Measurements from ENCODE around the gene P3H1. TPM values are rescaled to one million over a fixed set of nuclear protein-coding genes. Genes with fewer than 3 reads are reported as not detected.

The P3H1 gene
- total and polyA plus RNA-seq, 2 experiments from 2014 or later, result 102 to 192 TPM

DNA sequence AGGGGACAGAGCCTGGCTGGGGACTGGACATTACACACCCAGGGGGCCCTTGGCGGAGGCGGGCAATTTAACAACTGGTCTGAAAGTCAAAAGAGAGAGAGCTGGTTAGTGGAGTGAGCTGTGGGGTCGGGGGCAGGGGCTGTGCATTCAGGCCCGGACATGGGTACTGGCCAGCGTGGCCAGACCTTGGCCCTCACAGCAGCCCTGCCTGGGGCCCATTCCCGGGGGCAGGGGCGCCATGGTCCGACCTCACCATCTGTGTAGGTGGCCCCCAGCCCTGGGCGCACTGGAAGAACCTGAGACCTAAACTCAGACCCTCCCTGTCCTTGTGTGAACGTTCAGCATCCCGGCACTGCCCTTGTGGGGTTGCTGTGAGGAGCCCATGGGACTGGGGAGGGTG, 31.8 kb downstream of the P3H1 start:
- no peaks in the 10 kb centered on the region for H4K20me1 ChIP-seq (ENCODE audit: insufficient read depth, poor library complexity, severe bottlenecking)
- H3K9me2 ChIP-seq (replicated peaks; ENCODE audit: insufficient read depth), result no peaks in the 10 kb centered on the region
- H3K9me3 ChIP-seq (ENCODE audit: low read depth), result no peaks in the 10 kb centered on the region
- H3K79me2 ChIP-seq, result no peaks in the 10 kb centered on the region
- H3K36me3 ChIP-seq (replicated peaks; ENCODE audit: insufficient read depth, low read depth), result no peaks in the 10 kb centered on the region
- H3K4me3 ChIP-seq, result no peak overlapping the region
- no peak overlapping the region for H3K27ac ChIP-seq
- DNase-seq (ENCODE audit: low spot score), result no peak
- H3K27me3 ChIP-seq, result no peaks in the 10 kb centered on the region
- 89% methylated on average over 11 of the region's 11 CpGs for WGBS (ENCODE audit: low lambda C conversion rate, missing lambda C conversion rate)
- H3K4me2 ChIP-seq, result no peak overlapping the region
- TF ChIP-seq EZH2 (IDR thresholded peaks at IDR 0.05; ENCODE audit: borderline replicate concordance) (no peak), EZH2phosphoT487 (IDR thresholded peaks at IDR 0.05; ENCODE audit: low read depth, severe bottlenecking, unreplicated experiment) (no peak)
- TF ChIP-seq, protein P1, sequence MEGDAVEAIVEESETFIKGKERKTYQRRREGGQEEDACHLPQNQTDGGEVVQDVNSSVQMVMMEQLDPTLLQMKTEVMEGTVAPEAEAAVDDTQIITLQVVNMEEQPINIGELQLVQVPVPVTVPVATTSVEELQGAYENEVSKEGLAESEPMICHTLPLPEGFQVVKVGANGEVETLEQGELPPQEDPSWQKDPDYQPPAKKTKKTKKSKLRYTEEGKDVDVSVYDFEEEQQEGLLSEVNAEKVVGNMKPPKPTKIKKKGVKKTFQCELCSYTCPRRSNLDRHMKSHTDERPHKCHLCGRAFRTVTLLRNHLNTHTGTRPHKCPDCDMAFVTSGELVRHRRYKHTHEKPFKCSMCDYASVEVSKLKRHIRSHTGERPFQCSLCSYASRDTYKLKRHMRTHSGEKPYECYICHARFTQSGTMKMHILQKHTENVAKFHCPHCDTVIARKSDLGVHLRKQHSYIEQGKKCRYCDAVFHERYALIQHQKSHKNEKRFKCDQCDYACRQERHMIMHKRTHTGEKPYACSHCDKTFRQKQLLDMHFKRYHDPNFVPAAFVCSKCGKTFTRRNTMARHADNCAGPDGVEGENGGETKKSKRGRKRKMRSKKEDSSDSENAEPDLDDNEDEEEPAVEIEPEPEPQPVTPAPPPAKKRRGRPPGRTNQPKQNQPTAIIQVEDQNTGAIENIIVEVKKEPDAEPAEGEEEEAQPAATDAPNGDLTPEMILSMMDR (IDR thresholded peaks at IDR 0.05; ENCODE audit: poor library complexity), result no peak
- H2AFZ ChIP-seq, result no peak overlapping the region
- H3K4me1 ChIP-seq (ENCODE audit: insufficient read depth), result peaks cover 24% of the 10 kb centered on the region

DNA sequence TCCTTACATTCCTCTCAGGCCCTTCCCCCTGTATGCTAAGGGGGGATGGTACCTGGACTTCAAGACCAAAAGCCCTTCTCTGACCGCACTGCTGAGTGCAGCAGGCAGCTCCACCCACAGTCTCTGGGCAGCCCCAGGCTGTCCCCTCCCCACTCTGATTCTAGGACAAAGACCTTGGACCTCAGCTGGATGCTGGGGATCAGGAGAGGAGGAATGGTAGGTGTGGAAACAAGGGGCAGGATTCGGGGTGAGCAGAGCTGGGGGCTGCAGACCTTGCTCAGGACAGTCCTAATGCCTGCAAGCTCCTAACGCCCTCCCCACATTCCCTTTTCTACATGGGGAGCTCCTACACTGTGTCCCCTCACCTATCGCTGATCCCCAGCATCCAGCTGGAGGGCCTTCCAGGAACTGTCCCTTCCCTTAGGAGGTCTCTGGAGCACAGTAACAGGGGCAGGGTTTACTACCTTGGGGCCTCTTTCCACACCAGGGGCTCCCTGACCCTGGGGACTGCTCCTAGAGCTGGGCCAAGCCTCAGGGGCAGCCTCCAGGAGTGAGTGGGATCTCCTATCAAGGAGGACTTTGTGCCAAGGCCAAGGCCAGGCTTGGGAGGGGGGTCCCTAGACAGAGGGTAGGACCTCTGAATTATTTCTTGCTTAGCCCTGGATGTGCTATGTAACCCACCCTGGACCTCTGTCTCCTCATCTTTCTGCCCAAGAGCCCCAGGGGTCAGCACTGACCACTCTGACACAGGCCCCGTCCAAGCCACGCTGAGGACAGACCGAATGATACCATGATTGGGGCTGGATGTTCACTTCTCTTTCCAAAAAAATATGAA, 32.4 kb downstream of the P3H1 start:
- peak overlapping the region; percentile 37 for H3K4me2 ChIP-seq
- WGBS (ENCODE audit: low lambda C conversion rate, missing lambda C conversion rate), result 79% methylated on average over 7 of the region's 7 CpGs

DNA sequence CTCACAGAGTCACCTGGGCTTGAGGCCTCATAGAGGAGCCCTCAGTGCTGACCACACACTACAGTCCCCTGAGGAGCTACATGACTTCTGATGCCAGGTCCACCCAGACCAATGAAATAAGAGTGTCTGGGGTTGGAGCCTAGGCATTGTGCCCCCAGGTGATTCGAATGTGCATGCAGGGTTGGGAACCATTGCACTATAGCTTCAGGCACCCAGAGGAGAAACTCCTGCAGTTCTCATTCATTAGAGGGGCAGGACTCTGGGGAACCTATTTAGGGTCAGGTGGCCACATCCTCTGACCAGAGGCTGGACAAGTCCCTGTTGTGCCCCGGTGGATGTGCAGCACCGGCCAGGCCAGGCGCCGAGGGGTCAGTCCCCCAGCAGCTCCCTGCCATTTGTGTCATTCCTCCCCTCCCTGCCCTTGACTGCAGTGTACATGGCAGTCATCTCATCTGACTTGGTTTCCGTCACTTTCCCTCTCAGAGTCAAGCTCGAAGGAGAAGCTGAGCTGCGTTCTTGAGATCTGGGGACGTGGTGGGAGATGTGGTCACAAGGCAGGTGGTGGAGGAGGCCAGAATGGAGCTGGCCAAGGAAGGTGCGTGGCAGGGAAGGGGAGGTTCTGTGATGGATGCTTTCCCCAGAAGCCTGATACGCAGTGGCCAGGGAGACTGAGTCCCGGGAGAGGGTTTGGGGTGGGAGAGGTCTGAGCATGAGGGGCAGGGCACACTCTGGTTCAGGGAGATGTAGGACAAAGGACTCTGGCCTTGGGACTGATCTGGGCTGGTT, 33.2 kb downstream of the P3H1 start:
- WGBS (ENCODE audit: low lambda C conversion rate, missing lambda C conversion rate), result 90% methylated on average over 12 of the region's 12 CpGs
- no peak overlapping the region for H3K27ac ChIP-seq
- TF ChIP-seq EZH2 (IDR thresholded peaks at IDR 0.05; ENCODE audit: borderline replicate concordance), result no peak
- TF ChIP-seq, protein P1 (IDR thresholded peaks at IDR 0.05; ENCODE audit: poor library complexity), result no peak
- no peak for TF ChIP-seq EZH2phosphoT487 (IDR thresholded peaks at IDR 0.05; ENCODE audit: low read depth, severe bottlenecking, unreplicated experiment)
- no peaks in the 10 kb centered on the region for H3K27me3 ChIP-seq
- H3K36me3 ChIP-seq (replicated peaks; ENCODE audit: insufficient read depth, low read depth), result no peaks in the 10 kb centered on the region
- no peaks in the 10 kb centered on the region for H3K9me2 ChIP-seq (replicated peaks; ENCODE audit: insufficient read depth)
- no peaks in the 10 kb centered on the region for H3K79me2 ChIP-seq
- no peaks in the 10 kb centered on the region for H3K9me3 ChIP-seq (ENCODE audit: low read depth)
- H3K4me2 ChIP-seq, result peak overlapping the region; percentile 37
- H4K20me1 ChIP-seq (ENCODE audit: insufficient read depth, poor library complexity, severe bottlenecking), result no peaks in the 10 kb centered on the region
- no peak for DNase-seq (ENCODE audit: low spot score)
- H2AFZ ChIP-seq, result no peak overlapping the region
- H3K4me3 ChIP-seq, result no peak overlapping the region
- peaks cover 18% of the 10 kb centered on the region for H3K4me1 ChIP-seq (ENCODE audit: insufficient read depth)

More for the DNA sequence above, 32.4 kb downstream of the P3H1 start:
- no peaks in the 10 kb centered on the region for H3K9me2 ChIP-seq (replicated peaks; ENCODE audit: insufficient read depth)
- no peaks in the 10 kb centered on the region for H4K20me1 ChIP-seq (ENCODE audit: insufficient read depth, poor library complexity, severe bottlenecking)
- DNase-seq (ENCODE audit: low spot score), result peak; percentile 46
- no peak overlapping the region for H3K4me3 ChIP-seq
- H3K27me3 ChIP-seq, result no peaks in the 10 kb centered on the region
- H3K4me1 ChIP-seq (ENCODE audit: insufficient read depth), result peaks cover 18% of the 10 kb centered on the region
- no peaks in the 10 kb centered on the region for H3K36me3 ChIP-seq (replicated peaks; ENCODE audit: insufficient read depth, low read depth)
- H3K9me3 ChIP-seq (ENCODE audit: low read depth), result no peaks in the 10 kb centered on the region
- no peak overlapping the region for H2AFZ ChIP-seq
- H3K27ac ChIP-seq, result no peak overlapping the region
- no peak for TF ChIP-seq EZH2phosphoT487 (IDR thresholded peaks at IDR 0.05; ENCODE audit: low read depth, severe bottlenecking, unreplicated experiment)
- H3K79me2 ChIP-seq, result no peaks in the 10 kb centered on the region

Measured in hepatocyte (in vitro differentiated cells).